ENCODE results near the gene LRP5. TPM values are rescaled to one million over a fixed set of nuclear protein-coding genes. Genes with fewer than 3 reads are reported as not detected.
"Not testable (repeated sequence)": the region's sequence is repeated elsewhere in the genome, so short reads cannot be mapped to it uniquely, and the experiment has no call there.

The LRP5 gene
- total RNA-seq, 1 experiment from 2014 or later = 129 TPM

DNA sequence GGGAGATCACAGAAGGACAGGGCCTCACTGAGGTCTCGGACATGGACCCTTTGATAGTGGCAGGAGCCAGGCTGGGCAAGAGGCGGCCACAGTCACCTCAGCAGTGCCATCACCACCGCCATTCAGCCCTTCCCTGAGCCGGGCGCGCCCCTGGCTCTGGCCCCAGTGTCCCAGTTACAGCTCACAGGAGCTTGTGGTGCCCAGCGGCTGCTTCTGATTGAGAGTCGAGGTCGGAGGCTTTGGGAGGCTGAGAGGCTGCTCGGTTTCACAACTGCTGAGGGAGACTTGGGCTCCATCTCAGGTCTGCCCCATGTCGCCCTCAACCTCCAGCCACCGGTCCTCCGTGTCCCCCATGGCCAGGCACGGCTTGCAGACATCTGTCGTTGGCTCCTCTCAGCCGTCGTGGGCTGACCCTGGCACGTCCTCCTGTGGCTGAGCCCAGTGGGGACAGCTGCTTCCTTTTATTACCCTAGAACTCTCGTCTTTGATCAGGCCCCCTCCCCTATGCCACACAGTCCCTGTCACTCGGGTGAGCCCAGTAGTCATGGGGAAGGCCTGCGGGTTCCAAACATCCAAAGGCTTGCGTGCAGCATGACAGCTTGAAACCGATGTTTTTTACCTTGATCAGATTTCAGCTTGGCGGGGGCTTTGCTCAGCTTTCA lies 119.7 kb downstream of the LRP5 start:
- H3K36me3 ChIP-seq (ENCODE audit: low read depth) = peaks cover 16% of the 10 kb centered on the region
- 0 out of 2 replicates have a peak, but pooled peaks cover 5% of the 10 kb centered on the region for H3K4me1 ChIP-seq (replicated peaks; ENCODE audit: insufficient read depth)
- ChIA-PET POLR2A (ENCODE audit: unreplicated experiment) (no interaction called here), CTCF (no interaction called here)
- no peak overlapping the region for H3K4me3 ChIP-seq
- TF ChIP-seq EZH2 (IDR thresholded peaks at IDR 0.05; ENCODE audit: low read depth) = no peak
- TF ChIP-seq, protein P1, sequence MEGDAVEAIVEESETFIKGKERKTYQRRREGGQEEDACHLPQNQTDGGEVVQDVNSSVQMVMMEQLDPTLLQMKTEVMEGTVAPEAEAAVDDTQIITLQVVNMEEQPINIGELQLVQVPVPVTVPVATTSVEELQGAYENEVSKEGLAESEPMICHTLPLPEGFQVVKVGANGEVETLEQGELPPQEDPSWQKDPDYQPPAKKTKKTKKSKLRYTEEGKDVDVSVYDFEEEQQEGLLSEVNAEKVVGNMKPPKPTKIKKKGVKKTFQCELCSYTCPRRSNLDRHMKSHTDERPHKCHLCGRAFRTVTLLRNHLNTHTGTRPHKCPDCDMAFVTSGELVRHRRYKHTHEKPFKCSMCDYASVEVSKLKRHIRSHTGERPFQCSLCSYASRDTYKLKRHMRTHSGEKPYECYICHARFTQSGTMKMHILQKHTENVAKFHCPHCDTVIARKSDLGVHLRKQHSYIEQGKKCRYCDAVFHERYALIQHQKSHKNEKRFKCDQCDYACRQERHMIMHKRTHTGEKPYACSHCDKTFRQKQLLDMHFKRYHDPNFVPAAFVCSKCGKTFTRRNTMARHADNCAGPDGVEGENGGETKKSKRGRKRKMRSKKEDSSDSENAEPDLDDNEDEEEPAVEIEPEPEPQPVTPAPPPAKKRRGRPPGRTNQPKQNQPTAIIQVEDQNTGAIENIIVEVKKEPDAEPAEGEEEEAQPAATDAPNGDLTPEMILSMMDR (conservative IDR thresholded peaks at IDR 0.05) = no peak
- DNase-seq = no peak
- no peaks in the 10 kb centered on the region for H3K9me2 ChIP-seq (ENCODE audit: insufficient read depth)
- H3F3A ChIP-seq (ENCODE audit: insufficient read depth, low read depth) = no peaks in the 10 kb centered on the region; the same call in 1 of the 2 replicates
- no peak overlapping the region for H3K27ac ChIP-seq
- H4K20me1 ChIP-seq (ENCODE audit: insufficient read depth) = no peaks in the 10 kb centered on the region
- peaks cover 10% of the 10 kb centered on the region; the same call in 1 of the 2 replicates for H3K9me3 ChIP-seq (ENCODE audit: insufficient read depth, low read depth)
- no peak overlapping the region for H2AFZ ChIP-seq
- no TSS peak for BruUV-seq (replicated peaks)
- H3K27me3 ChIP-seq (ENCODE audit: insufficient read depth, low read depth) = no peaks in the 10 kb centered on the region
- H3K79me2 ChIP-seq (ENCODE audit: low read depth) = no peaks in the 10 kb centered on the region
- intact Hi-C loops (cut with micrococcal nuclease; ENCODE audit: unreplicated experiment) = no loop called here
- no peak overlapping the region for H3K4me2 ChIP-seq

DNA sequence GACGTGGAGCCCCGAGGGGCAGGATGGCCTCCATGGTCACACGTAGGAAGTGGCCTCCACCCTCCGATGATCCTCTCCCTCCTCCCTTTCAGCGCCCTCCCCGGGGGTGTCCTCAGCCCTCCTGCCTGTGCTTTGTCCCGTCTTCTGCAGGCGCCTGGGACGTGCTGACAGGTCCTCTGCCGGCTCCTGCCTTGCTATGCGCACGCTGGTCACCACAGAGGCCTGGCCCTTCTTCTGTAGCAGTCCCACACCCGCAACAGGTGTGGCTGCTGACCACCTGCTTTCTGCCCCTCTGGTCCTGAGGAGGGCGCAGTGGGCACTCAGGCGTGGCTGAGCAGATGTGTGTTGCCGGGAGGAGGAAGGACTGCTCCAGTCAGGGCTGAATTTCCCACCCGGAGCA lies 120.5 kb downstream of the LRP5 start:
- H3F3A ChIP-seq (ENCODE audit: insufficient read depth, low read depth) = no peaks in the 10 kb centered on the region; the same call in 1 of the 2 replicates
- BruUV-seq (replicated peaks) = no TSS peak
- ChIA-PET POLR2A (ENCODE audit: unreplicated experiment) (no interaction called here), CTCF (no interaction called here)
- H2AFZ ChIP-seq = no peak overlapping the region
- 0 out of 2 replicates have a peak, but pooled peaks cover 7% of the 10 kb centered on the region for H3K4me1 ChIP-seq (replicated peaks; ENCODE audit: insufficient read depth)
- no peaks in the 10 kb centered on the region for H4K20me1 ChIP-seq (ENCODE audit: insufficient read depth)
- H3K36me3 ChIP-seq (ENCODE audit: low read depth) = peaks cover 16% of the 10 kb centered on the region
- intact Hi-C loops (cut with micrococcal nuclease; ENCODE audit: unreplicated experiment) = no loop called here
- H3K4me3 ChIP-seq = no peak overlapping the region
- no peaks in the 10 kb centered on the region for H3K9me2 ChIP-seq (ENCODE audit: insufficient read depth)
- H3K9me3 ChIP-seq (ENCODE audit: insufficient read depth, low read depth) = peaks cover 10% of the 10 kb centered on the region; the same call in 1 of the 2 replicates
- H3K4me2 ChIP-seq = no peak overlapping the region
- no peak for TF ChIP-seq EZH2 (IDR thresholded peaks at IDR 0.05; ENCODE audit: low read depth)
- no peaks in the 10 kb centered on the region for H3K27me3 ChIP-seq (ENCODE audit: insufficient read depth, low read depth)
- DNase-seq = no peak
- no peak overlapping the region for H3K27ac ChIP-seq
- no peaks in the 10 kb centered on the region for H3K79me2 ChIP-seq (ENCODE audit: low read depth)

DNA sequence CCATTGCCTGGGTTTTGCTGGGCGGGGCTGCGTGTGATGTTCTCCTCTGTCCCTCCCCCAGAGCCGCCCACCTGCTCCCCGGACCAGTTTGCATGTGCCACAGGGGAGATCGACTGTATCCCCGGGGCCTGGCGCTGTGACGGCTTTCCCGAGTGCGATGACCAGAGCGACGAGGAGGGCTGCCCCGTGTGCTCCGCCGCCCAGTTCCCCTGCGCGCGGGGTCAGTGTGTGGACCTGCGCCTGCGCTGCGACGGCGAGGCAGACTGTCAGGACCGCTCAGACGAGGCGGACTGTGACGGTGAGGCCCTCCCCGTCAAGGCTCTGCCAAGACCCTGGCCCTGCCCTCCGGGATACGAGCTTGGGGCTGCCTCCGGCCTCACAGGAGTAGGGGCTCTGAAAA lies 121.2 kb downstream of the LRP5 start:
- no peak overlapping the region for H3K27ac ChIP-seq
- POLR2A ChIA-PET (ENCODE audit: unreplicated experiment) = interaction anchor here (0.6 kb wide), 1 partner anchor 628 kb away, joined by 4 read pairs; no protein-coding TSS in a partner anchor
- CTCF ChIA-PET = no interaction called here
- H3K9me2 ChIP-seq (ENCODE audit: insufficient read depth) = no peaks in the 10 kb centered on the region
- TF ChIP-seq, protein P1 (conservative IDR thresholded peaks at IDR 0.05) = no peak
- TF ChIP-seq EZH2 (IDR thresholded peaks at IDR 0.05; ENCODE audit: low read depth) = no peak
- no peaks in the 10 kb centered on the region for H4K20me1 ChIP-seq (ENCODE audit: insufficient read depth)
- H3K79me2 ChIP-seq (ENCODE audit: low read depth) = no peaks in the 10 kb centered on the region
- DNase-seq = no peak
- H3K4me2 ChIP-seq = no peak overlapping the region
- no peaks in the 10 kb centered on the region; the same call in 1 of the 2 replicates for H3F3A ChIP-seq (ENCODE audit: insufficient read depth, low read depth)
- H3K36me3 ChIP-seq (ENCODE audit: low read depth) = peaks cover 10% of the 10 kb centered on the region
- no peaks in the 10 kb centered on the region for H3K27me3 ChIP-seq (ENCODE audit: insufficient read depth, low read depth)
- H3K4me3 ChIP-seq = no peak overlapping the region
- no peak overlapping the region for H2AFZ ChIP-seq
- no TSS peak for BruUV-seq (replicated peaks)
- H3K4me1 ChIP-seq (replicated peaks; ENCODE audit: insufficient read depth) = 0 out of 2 replicates have a peak, but pooled peaks cover 7% of the 10 kb centered on the region
- H3K9me3 ChIP-seq (ENCODE audit: insufficient read depth, low read depth) = peaks cover 10% of the 10 kb centered on the region; the same call in 1 of the 2 replicates
- intact Hi-C loops (cut with micrococcal nuclease; ENCODE audit: unreplicated experiment) = no loop called here

DNA sequence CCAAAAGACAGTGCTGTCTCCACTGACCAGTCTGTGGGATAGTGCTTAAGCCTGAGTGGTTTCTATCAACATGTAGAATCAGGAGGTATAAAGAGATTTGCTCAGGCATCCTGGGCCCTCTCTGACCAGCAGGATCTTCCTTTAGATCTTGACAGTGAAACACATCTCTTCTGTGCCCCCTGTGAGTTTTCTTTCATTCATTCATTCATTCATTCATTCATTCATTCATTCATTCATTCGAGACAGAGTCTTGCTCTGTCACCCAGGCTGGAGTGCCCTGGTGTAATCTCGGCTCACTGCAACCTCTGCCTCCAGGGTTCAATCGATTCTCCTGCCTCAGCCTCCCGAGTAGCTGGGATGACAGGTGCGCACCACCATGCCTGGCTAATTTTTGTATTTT lies 121.8 kb downstream of the LRP5 start:
- H3K27ac ChIP-seq; intact Hi-C loops (cut with micrococcal nuclease; ENCODE audit: unreplicated experiment); H3K4me2 ChIP-seq; BruUV-seq (replicated peaks); DNase-seq; H3K9me3 ChIP-seq (ENCODE audit: insufficient read depth, low read depth); H3K9me2 ChIP-seq (ENCODE audit: insufficient read depth); H3K27me3 ChIP-seq (ENCODE audit: insufficient read depth, low read depth); H3K79me2 ChIP-seq (ENCODE audit: low read depth); H3F3A ChIP-seq (ENCODE audit: insufficient read depth, low read depth); H3K4me3 ChIP-seq; H3K36me3 ChIP-seq (ENCODE audit: low read depth); H4K20me1 ChIP-seq (ENCODE audit: insufficient read depth); H2AFZ ChIP-seq; H3K4me1 ChIP-seq (replicated peaks; ENCODE audit: insufficient read depth); CTCF ChIA-PET: not testable (repeated sequence)
- POLR2A ChIA-PET (ENCODE audit: unreplicated experiment) = interaction anchor here (0.6 kb wide), 1 partner anchor 629 kb away, joined by 4 read pairs; no protein-coding TSS in a partner anchor
